Measurements from ENCODE around the gene FLOT2.
"Not testable (repeated sequence)": the region's sequence is repeated elsewhere in the genome, so short reads cannot be mapped to it uniquely, and the experiment has no call there.

The FLOT2 gene

GRCh38 chr17:28878158-28878910, 19.2 kb downstream of the FLOT2 start:
- H3K4me3 ChIP-seq (ENCODE audit: low read depth, low read length), result no peak overlapping the region
- no peak for TF ChIP-seq CTCF (IDR thresholded peaks at IDR 0.05; ENCODE audit: low read depth, low read length)
- no peak overlapping the region for H3K27ac ChIP-seq
- H3K36me3 ChIP-seq, result peaks cover 46% of the 10 kb centered on the region
- H3K27me3 ChIP-seq (ENCODE audit: insufficient read depth, low read depth, severe bottlenecking), result no peaks in the 10 kb centered on the region
- no peaks in the 10 kb centered on the region for H3K9me3 ChIP-seq (ENCODE audit: severe bottlenecking)
- DNase-seq, result no peak

- DNase-seq; H3K9me3 ChIP-seq (ENCODE audit: severe bottlenecking); H3K4me3 ChIP-seq (ENCODE audit: low read depth, low read length); H3K27ac ChIP-seq; H3K27me3 ChIP-seq (ENCODE audit: insufficient read depth, low read depth, severe bottlenecking): not testable (repeated sequence)
- H3K36me3 ChIP-seq, result peaks cover 38% of the 10 kb centered on the region
Measured at GRCh38 chr17:28877150-28877711, 20.3 kb downstream of the FLOT2 start.

GRCh38 chr17:28875848-28876550, 21.5 kb downstream of the FLOT2 start:
- Histone ChIP-seq H3K36me3 (peaks cover 26% of the 10 kb centered on the region), H3K4me3 (ENCODE audit: low read depth, low read length) (no peak overlapping the region), H3K27ac (no peak overlapping the region), H3K27me3 (ENCODE audit: insufficient read depth, low read depth, severe bottlenecking) (no peaks in the 10 kb centered on the region), H3K9me3 (ENCODE audit: severe bottlenecking) (no peaks in the 10 kb centered on the region)
- TF ChIP-seq CTCF (IDR thresholded peaks at IDR 0.05; ENCODE audit: low read depth, low read length), result no peak
- no peak for DNase-seq

- H3K36me3 ChIP-seq, result peaks cover 13% of the 10 kb centered on the region
- no peaks in the 10 kb centered on the region for H3K27me3 ChIP-seq (ENCODE audit: insufficient read depth, low read depth, severe bottlenecking)
- DNase-seq, result no peak
- no peak overlapping the region for H3K27ac ChIP-seq
- no peak for TF ChIP-seq CTCF (IDR thresholded peaks at IDR 0.05; ENCODE audit: low read depth, low read length)
- no peaks in the 10 kb centered on the region for H3K9me3 ChIP-seq (ENCODE audit: severe bottlenecking)
- no peak overlapping the region for H3K4me3 ChIP-seq (ENCODE audit: low read depth, low read length)
Measured at GRCh38 chr17:28874750-28875149, 22.8 kb downstream of the FLOT2 start.

GRCh38 chr17:28873839-28874238, 23.7 kb downstream of the FLOT2 start:
- no peak for TF ChIP-seq CTCF (IDR thresholded peaks at IDR 0.05; ENCODE audit: low read depth, low read length)

GRCh38 chr17:28871056-28871579, 26.4 kb downstream of the FLOT2 start:
- DNase-seq, result peak; percentile 69

More at GRCh38 chr17:28873839-28874238, 23.7 kb downstream of the FLOT2 start:
- Histone ChIP-seq H3K36me3 (peaks cover 7% of the 10 kb centered on the region), H3K27ac (no peak overlapping the region), H3K9me3 (ENCODE audit: severe bottlenecking) (no peaks in the 10 kb centered on the region), H3K4me3 (ENCODE audit: low read depth, low read length) (no peak overlapping the region), H3K27me3 (ENCODE audit: insufficient read depth, low read depth, severe bottlenecking) (no peaks in the 10 kb centered on the region)
- no peak for DNase-seq

More at GRCh38 chr17:28871056-28871579, 26.4 kb downstream of the FLOT2 start:
- Histone ChIP-seq H3K9me3 (ENCODE audit: severe bottlenecking) (no peaks in the 10 kb centered on the region), H3K4me3 (ENCODE audit: low read depth, low read length) (no peak overlapping the region), H3K27me3 (ENCODE audit: insufficient read depth, low read depth, severe bottlenecking) (no peaks in the 10 kb centered on the region), H3K27ac (peak overlapping the region; percentile 67), H3K36me3 (no peaks in the 10 kb centered on the region)
- no peak for TF ChIP-seq CTCF (IDR thresholded peaks at IDR 0.05; ENCODE audit: low read depth, low read length)
